GM06990 (cell line): ENCODE measurements around the gene SEMA7A.
A peak's percentile ranks its signal among the peaks of the same experiment; 100 is the strongest.

Experiments
- DNase-seq: peaks from one replicate; pipeline ENCODE4 v3.0.0-alpha.2; 2011; ENCODE audit not compliant: insufficient read length; ENCODE audit errors: extremely low read depth
- H3K27me3 ChIP-seq: replicated peaks from 2 replicates; pipeline ENCODE4 v1.6.0; 2011; ENCODE audit warnings: low read length; ENCODE audit not compliant: control insufficient read depth, insufficient read depth
- H3K36me3 ChIP-seq: 2 replicates; pipeline ENCODE4 v1.5.1; 2011; ENCODE audit warnings: low read length; ENCODE audit not compliant: control insufficient read depth, insufficient read depth
- H3K4me3 ChIP-seq: replicated peaks from 2 replicates; pipeline ENCODE4 v1.5.1; 2011; ENCODE audit warnings: low read depth, mild to moderate bottlenecking, control low read depth, low read length
- CTCF ChIP-seq: IDR thresholded peaks from 2 replicates; pipeline ENCODE4 v1.5.1; 2011; ENCODE audit warnings: low read length, control low read depth, mild to moderate bottlenecking, inconsistent platforms; ENCODE audit not compliant: insufficient read depth, poor library complexity, severe bottlenecking

The SEMA7A gene

GRCh38 chr15:74400915-74401757 is 32.6 kb downstream of the SEMA7A start:
- H3K27me3 ChIP-seq = no peaks in the 10 kb centered on the region
- peak; percentile 76 for DNase-seq
- no peaks in the 10 kb centered on the region for H3K36me3 ChIP-seq
- H3K4me3 ChIP-seq = peak overlapping the region; percentile 61
- no peak for TF ChIP-seq CTCF

- Histone ChIP-seq H3K36me3 (no peaks in the 10 kb centered on the region), H3K27me3 (no peaks in the 10 kb centered on the region), H3K4me3 (peak overlapping the region; percentile 48)
- DNase-seq = no peak
- TF ChIP-seq CTCF = no peak
Observed at GRCh38 chr15:74400313-74400860, 33.4 kb downstream of the SEMA7A start.

GRCh38 chr15:74399511-74400312 is 34.0 kb downstream of the SEMA7A start:
- TF ChIP-seq CTCF = no peak
- Histone ChIP-seq H3K4me3 (peak overlapping the region; percentile 48), H3K27me3 (no peaks in the 10 kb centered on the region), H3K36me3 (no peaks in the 10 kb centered on the region)
- peak; percentile 80 for DNase-seq

- no peak overlapping the region for H3K4me3 ChIP-seq
- no peak for DNase-seq
- no peaks in the 10 kb centered on the region for H3K27me3 ChIP-seq
- H3K36me3 ChIP-seq = no peaks in the 10 kb centered on the region
- TF ChIP-seq CTCF = no peak
Observed at GRCh38 chr15:74399100-74399499, 34.7 kb downstream of the SEMA7A start.

GRCh38 chr15:74398183-74398582 is 35.6 kb downstream of the SEMA7A start:
- no peak overlapping the region for H3K4me3 ChIP-seq
- H3K27me3 ChIP-seq = no peaks in the 10 kb centered on the region
- TF ChIP-seq CTCF = no peak
- H3K36me3 ChIP-seq = 0 out of 2 replicates have a peak, but pooled peaks cover 1% of the 10 kb centered on the region
- no peak for DNase-seq
